ENCODE data around the gene BNC2.
A peak's percentile ranks its signal among the peaks of the same experiment; 100 is the strongest.

The BNC2 gene

GRCh38 chr9:16816011-16816410 lies 54.5 kb downstream of the BNC2 start:
- no peak for DNase-seq (ENCODE audit: low read depth)

DNA sequence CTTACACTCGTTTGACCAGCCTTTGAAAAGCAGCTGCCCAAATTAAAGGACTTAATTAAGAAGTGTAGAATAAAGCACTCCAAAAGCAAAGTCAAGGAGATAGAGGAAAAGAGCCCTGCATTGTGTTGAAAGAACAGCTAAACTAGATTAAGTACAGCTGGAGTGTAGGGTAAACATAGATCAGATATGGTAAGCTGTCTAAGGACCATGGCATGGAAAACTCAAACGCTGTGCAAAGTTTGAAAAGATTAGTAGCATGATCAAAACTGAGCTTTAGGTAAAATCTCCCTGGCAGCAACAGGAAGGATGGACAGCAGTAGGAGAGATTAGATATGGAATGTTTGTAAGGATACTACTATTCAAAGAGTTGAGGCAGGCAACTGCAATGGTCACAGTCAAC lies 55.4 kb downstream of the BNC2 start:
- no peak for DNase-seq (ENCODE audit: low read depth)

GRCh38 chr9:16813838-16814237 lies 56.6 kb downstream of the BNC2 start:
- DNase-seq (ENCODE audit: low read depth): no peak

DNA sequence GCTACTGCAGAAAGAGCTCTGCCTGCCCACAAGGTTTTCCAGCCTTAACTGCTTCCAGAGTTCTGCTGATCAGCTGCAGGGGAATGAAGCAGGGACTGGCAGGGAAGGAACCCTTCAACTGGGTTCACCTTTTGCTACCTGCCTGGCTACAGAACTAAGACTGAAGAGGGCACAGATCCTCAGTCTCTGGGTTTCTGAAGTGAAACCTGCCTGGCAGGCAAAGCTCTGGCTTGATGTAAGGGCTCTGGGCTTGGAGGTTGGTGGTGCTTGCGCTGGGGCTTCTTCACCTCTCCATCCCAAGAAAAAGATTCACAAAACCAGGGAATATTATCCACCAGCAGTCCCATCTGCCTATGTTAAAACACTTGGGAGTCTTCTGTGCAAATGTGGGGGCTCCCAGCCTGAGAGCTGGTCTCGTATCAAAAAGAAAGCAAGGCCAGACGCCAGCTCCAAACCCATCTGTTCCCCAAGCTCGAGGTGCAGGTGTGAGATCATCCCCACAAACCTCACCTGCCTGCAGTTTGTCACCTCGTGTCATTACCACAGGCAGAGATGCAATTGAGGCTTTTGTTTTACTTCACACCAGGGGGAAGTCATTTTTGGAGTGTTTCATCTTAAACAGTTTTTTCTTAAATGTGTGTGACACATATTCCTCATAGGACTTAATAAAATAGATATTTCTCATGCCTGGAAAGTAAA lies 58.3 kb downstream of the BNC2 start:
- DNase-seq (ENCODE audit: low read depth): no peak

DNA sequence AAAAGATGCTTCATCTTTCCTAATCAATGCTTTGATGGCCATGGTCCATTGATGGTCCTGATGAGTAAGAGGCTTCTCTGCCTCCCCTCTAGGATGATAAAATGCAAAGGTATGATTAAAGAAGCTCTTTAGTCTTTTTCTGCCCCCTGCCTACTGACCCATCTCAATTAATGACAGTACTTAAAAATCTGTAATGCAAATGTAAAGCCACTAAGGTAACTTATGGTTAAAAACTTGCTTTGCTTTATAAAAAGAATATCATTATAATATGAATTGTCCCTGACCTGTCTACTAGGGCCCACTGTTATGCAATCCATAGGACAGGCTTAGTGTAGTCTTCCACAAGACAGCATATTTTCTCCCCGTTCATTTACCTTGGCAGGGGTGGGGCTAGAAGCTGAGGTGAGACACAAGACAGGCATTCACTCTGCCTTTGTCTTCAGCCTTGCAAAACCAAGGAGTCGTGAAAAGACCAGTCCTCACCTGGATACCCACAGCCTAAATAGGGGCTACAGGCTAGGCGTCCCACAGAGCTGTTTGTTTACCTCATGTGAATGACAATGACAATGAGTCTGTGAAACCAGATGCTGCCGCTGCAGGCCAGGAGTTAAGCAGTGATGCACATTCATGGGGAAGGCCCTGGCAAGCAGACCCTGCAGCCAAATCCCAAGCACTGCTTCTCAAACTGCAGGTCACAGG lies 60.4 kb downstream of the BNC2 start:
- DNase-seq (ENCODE audit: low read depth): no peak

- DNase-seq (ENCODE audit: low read depth): no peak
Measured at GRCh38 chr9:16806674-16807073, 63.8 kb downstream of the BNC2 start.

DNA sequence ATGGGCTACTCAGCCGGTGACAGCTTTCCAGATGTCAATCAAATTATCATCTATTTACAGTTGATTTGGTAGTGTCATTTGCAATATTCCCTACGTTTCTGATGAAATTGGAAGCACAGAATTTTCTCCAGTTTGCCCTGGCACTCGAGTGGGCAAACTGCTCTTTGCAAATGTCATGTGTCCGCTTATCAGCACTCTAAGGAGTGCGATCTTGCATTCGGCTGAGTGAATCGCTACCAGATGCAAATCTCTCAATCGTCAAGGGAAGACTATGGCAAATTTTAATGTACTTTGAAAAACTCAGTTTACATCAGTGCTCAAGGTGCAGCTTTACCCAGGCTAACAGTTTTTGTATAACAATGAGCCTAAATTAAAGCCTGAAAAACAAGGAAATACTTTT lies 66.8 kb downstream of the BNC2 start:
- no peak for DNase-seq (ENCODE audit: low read depth)

GRCh38 chr9:16801871-16802466 lies 68.5 kb downstream of the BNC2 start:
- no peak for DNase-seq (ENCODE audit: low read depth)

DNA sequence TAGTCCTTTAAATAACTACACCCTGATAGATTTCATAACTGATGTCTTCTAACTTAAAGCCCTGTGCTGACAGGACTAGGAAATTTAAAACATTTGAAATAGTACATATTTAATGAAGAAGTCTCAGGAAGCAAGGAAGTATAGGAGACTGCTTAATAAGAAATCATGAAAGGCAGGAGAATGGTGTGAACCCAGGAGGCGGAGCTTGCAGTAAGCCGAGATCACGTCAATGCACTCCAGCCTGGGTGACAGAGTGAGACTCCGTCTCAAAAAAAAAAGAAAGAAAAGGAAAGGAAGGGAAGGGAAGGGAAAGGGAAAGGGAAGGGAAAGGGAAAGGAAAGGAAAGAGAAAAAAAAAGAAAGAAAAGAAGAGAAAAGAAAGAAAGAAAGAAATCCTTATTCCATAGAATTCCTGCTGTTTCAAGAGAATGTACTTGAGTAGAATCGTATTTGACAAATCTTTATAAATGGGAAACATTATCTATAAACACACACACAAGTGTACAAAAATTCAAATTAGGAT lies 74.1 kb downstream of the BNC2 start:
- DNase-seq (ENCODE audit: low read depth): no peak

DNA sequence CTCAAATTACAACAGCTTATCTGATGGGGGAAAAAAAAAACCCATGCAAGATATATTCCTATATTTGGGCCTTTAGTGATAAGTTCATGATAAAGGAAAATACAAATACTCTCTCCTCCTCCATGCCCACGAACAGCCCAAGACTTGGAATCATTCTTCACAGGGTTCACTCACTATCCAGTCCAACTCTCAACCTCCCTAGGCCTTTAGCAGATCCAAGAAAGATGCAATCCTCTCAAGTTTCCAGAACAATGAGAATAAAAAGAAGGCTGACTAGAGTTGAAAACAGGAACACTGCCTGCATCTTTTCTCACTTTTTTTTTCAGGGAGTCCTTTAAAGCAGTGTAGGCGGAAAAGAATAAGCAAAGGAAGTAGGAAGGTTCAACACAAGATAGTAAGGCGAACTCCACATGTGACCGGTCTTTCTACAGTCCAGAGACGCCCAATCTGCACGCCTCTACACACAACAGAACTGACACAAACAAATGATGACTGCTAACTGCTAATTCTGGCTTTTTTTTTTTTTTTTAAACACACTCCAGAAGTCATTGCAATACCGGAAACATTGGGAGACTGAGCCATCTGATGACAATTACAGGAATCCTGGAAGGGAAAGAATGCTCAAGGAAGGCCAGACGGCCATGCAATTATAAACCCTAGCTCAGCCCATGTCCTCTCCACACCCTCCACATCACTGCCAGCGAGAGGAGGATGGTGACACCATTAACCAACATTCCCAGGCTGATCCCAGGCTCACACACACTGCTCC lies 75.4 kb downstream of the BNC2 start:
- peak; percentile 95 for DNase-seq (ENCODE audit: low read depth)

DNA sequence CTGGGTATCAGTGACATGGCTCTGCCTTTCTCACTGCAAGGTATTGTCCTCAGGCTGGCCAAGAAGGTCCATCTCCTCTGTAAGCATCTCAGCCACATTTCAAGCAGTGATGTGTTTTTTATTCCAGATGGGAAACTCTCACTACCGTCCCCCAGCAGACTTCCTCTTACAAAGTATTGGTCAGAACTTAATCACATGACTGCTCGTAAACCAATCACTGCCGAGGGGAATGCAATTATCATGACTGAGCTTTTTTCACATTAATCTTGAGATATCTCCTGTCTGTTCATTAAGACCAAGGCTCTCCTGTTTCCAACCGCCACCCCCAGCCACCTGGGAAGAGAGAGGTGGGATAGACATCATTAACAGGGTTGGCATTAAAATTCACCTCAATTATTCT lies 76.4 kb downstream of the BNC2 start:
- no peak for DNase-seq (ENCODE audit: low read depth)

DNA sequence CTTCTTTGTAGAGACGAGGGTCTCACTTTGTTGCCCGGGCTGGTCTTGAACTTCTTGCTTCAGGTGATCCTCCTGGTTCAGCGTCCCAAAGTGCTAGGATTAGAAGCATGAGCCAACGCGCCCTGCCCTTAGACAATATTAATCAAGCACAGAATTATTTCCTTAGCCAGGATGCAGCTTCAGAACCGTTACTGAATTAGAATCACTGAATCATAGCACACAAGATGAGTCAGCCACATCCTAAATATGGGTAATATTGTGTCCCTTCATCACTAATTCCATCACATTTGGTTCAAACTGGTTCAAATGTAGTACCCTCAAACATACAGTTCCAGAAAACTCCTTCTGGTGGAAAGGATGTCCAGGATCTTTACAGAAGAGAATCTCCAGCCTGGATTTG lies 82.7 kb downstream of the BNC2 start:
- no peak for DNase-seq (ENCODE audit: low read depth)

GRCh38 chr9:16784002-16784401 lies 86.5 kb downstream of the BNC2 start:
- no peak for DNase-seq (ENCODE audit: low read depth)

GRCh38 chr9:16782490-16782889 lies 88.0 kb downstream of the BNC2 start:
- no peak for DNase-seq (ENCODE audit: low read depth)

DNA sequence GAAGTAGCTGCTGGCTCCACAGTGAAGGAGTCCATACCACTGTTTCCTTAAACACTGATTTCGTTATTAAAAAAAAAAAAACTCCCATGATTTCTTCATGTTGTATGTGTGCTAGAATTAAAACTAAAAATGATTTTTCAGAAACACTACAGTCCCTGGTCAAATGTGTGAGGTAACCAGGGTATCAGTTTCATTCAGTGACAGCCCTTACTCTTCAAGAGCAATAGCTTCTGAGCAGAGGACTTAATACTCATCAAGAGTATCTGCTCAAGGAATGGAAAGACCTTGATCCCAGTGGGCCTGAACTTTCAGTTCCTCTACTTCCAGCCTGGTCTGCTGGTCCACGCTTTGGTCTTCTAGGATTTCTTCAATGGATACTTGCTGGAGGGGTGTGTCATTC lies 95.1 kb downstream of the BNC2 start:
- no peak for DNase-seq (ENCODE audit: low read depth)

- DNase-seq (ENCODE audit: low read depth): no peak
Measured at GRCh38 chr9:16773617-16774016, 96.9 kb downstream of the BNC2 start.

DNA sequence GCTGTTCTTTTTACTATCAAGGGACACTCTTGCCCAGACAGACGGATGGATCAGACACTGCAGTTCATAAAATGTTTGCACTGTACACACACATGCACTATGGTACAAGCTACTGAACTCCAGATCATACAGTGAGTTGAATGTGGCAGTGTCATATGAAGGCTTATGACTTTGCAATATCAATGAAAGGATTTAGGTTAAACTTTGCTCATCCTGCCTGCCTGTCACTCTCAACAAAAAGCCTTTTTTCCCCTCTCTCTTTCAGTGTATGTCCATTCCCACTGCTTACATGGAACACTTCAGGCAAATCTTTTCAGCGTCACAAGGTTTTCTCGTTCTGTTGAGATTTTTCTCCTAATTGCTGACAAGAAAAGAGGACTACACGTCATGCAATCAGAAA lies 97.4 kb downstream of the BNC2 start:
- DNase-seq (ENCODE audit: low read depth): no peak

DNA sequence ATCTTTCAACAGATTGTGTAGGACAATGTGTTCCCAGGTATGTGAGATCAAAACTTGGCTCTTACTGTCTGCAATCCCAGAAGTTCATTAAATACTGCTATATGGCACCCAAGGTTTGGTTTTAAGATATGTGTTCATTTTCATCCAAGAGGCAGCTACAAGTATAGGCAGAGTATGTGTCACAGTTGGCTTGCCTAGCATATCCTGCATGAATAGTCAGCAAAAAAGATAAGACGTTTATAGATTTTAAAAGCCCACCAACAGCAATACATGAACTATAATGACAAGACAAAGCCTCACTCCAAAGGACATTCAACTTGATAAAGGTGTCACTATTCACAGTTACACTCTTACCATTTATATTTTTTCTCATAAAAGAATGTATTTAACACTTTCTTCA lies 99.1 kb downstream of the BNC2 start:
- no peak for DNase-seq (ENCODE audit: low read depth)

DNA sequence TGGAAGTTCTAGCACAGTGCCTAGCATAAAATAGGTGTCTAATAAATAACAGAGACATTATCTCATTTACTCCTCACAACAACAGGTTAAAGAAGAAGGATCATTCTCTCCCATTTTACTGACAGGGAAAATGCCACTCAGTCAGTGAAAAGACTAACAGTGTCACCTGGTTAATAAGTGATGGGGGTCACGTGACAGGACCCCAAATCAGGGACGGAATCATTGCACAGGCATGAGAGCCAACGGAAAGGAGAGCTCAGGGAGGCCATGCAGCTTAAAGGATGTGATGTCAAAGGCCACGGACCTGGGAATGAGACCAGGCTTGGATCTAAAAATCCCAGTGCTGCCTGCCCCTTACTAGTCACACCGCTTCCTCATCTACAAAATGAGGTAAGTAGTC lies 101.2 kb downstream of the BNC2 start:
- no peak for DNase-seq (ENCODE audit: low read depth)

- no peak for DNase-seq (ENCODE audit: low read depth)
Measured at GRCh38 chr9:16768816-16769215, 101.7 kb downstream of the BNC2 start.

DNA sequence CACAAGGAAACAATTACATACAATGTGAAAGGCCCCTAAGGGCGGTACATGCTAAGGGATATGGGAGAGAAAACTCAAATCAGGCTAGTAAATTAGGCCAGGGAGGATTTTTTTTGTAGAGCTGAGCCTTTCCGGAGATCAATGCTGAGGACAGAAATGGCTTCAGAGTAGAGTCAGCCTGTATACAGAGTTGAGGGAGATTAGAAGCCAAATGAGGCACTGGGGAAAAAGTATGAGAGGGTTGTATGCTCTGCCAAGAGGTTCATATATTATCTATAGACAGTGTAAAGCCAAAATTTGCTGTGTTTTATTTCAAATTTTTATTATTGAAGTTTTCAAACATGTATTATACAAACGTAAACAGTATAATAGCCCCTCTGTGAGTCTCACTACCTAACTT lies 103.1 kb downstream of the BNC2 start:
- no peak for DNase-seq (ENCODE audit: low read depth)

DNA sequence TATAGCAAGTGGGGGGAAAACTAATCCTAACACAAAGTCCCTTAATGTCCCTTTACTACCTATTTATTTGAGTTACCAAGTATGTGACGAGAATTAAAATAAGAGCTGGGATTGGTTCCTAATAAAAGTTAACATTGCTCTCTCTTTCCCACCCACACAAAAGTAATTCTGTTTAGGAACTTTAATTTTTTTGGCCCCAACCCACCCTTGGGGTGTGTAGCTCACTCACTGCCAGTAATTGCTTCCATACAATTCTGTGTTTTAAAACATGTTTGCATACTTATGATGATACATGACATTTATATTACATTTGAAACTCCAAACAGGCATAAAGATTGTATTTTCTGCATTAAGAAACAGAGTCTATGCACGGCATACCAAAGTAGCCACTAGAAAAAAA lies 106.5 kb downstream of the BNC2 start:
- no peak for DNase-seq (ENCODE audit: low read depth)
